HUES64 (cell line): ENCODE measurements around the gene ATF4. TPM values are rescaled to one million over a fixed set of nuclear protein-coding genes. Genes with fewer than 3 reads are reported as not detected.

ENCODE experiments used
- H3K27ac ChIP-seq: 2 replicates; pipeline ENCODE4 v1.7.0; 2013; ENCODE audit warnings: low read depth, low read length, inconsistent platforms
- H3K27me3 ChIP-seq: 2 replicates; pipeline ENCODE4 v1.6.1; 2013; ENCODE audit warnings: mild to moderate bottlenecking, low read length; ENCODE audit not compliant: insufficient read depth
- H3K36me3 ChIP-seq: 2 replicates; pipeline ENCODE4 v1.6.1; 2013; ENCODE audit warnings: mild to moderate bottlenecking, low read length; ENCODE audit not compliant: insufficient read depth
- H3K4me1 ChIP-seq: 2 replicates; pipeline ENCODE4 v1.6.1; 2013; ENCODE audit warnings: mild to moderate bottlenecking, low read length, moderate library complexity; ENCODE audit not compliant: insufficient read depth
- H3K4me3 ChIP-seq: 2 replicates; pipeline ENCODE4 v1.5.1; 2013; ENCODE audit warnings: mild to moderate bottlenecking, low read length, moderate library complexity
- H3K9ac ChIP-seq: 2 replicates; pipeline ENCODE4 v1.6.1; 2013; ENCODE audit warnings: mild to moderate bottlenecking, low read depth, low read length
- H3K9me3 ChIP-seq: 2 replicates; pipeline ENCODE4 v1.6.1; 2013; ENCODE audit warnings: low read depth, low read length; ENCODE audit not compliant: insufficient read depth
- WGBS: fragments of 150-250, 120-280 bp; methylation state at CpG from one replicate; pipeline ENCODE4 v1.1.7; 2013; ENCODE audit warnings: missing lambda C conversion rate; 5-methylcytosine and 5-hydroxymethylcytosine counted together
- polyA plus RNA-seq, 2 experiments: library from polyadenylated mRNA; stranded (reverse); fragments of 50-300 nt; gene quantifications; one replicate each; pipeline ENCODE4 v1.2.3, GENCODE V29; 2013

Gene ATF4, protein sequence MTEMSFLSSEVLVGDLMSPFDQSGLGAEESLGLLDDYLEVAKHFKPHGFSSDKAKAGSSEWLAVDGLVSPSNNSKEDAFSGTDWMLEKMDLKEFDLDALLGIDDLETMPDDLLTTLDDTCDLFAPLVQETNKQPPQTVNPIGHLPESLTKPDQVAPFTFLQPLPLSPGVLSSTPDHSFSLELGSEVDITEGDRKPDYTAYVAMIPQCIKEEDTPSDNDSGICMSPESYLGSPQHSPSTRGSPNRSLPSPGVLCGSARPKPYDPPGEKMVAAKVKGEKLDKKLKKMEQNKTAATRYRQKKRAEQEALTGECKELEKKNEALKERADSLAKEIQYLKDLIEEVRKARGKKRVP
- 352 TPM for polyA plus RNA-seq (2013, experiment 1 of 2)
- 363 TPM for polyA plus RNA-seq (2013, experiment 2 of 2)

GRCh38 chr22:39520226-39521105 is at the start of gene ATF4:
Gene ATF4, plus strand, starts transcription at chr22:39520562. Its CDS starts 884 bp downstream, at chr22:39521446.
- Histone ChIP-seq H3K36me3 (peaks cover 54% of the 10 kb centered on the region), H3K9me3 (no peaks in the 10 kb centered on the region), H3K4me3 (peak within 1 kb of the TSS; percentile 91), H3K27ac (peak within 1 kb of the TSS; percentile 97), H3K27me3 (peaks cover 17% of the 10 kb centered on the region), H3K4me1 (peaks cover 4% of the 10 kb centered on the region; the same call in 1 of the 2 replicates), H3K9ac (peak within 1 kb of the TSS; percentile 100)
- WGBS: under 1% methylated on average over 86 of the region's 86 CpGs

DNA sequence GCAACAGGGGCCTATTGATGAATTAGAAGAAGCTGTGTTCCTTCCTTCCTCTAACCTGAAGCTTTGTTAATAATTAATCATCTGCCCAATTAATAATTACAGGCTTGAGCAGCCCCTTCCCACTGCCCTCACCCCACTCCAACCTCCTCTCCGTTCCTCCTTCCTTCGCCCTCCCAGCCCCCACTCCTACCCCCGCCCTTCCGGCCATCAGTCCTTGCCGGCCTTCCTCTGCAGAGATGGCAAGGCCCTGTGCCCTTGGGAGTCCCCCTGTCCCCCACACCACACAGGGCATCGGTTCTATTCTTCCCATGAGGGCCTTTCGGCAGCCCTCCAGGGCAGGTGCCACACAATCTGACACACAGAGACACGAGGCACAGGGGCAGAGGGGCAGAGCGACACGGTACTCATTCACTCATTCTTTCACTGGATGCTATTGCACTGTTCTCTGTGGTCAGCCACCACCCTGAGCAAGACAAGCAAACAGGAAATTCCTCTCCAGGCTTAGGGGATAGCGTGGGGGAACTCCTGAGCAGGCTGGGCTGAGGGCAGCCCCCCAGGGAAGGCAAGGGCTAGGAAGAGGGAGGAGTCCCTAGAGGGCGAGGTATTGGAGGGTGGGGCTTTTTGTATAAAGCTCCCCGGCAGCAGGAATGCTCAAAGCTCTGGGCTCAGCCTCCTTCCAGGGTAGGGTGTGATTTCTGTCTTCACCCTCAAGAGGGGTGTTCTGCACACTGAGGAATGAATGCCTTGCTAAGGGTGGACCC is 48.8 kb upstream of the ATF4 start:
- H3K9me3 ChIP-seq: no peaks in the 10 kb centered on the region
- 36% methylated on average over 13 of the region's 13 CpGs for WGBS
- H3K36me3 ChIP-seq: no peaks in the 10 kb centered on the region
- H3K4me1 ChIP-seq: peaks cover 45% of the 10 kb centered on the region
- no peak overlapping the region for H3K9ac ChIP-seq
- no peak overlapping the region for H3K4me3 ChIP-seq
- H3K27ac ChIP-seq: peak overlapping the region; percentile 4; the same call in 1 of the 2 replicates
- H3K27me3 ChIP-seq: no peaks in the 10 kb centered on the region

GRCh38 chr22:39472570-39473556 is 47.5 kb upstream of the ATF4 start:
- H3K27me3 ChIP-seq: no peaks in the 10 kb centered on the region
- peaks cover 45% of the 10 kb centered on the region for H3K4me1 ChIP-seq
- no peaks in the 10 kb centered on the region for H3K9me3 ChIP-seq
- no peaks in the 10 kb centered on the region for H3K36me3 ChIP-seq
- 73% methylated on average over 19 of the region's 19 CpGs for WGBS
- H3K4me3 ChIP-seq: no peak overlapping the region
- H3K27ac ChIP-seq: no peak overlapping the region
- H3K9ac ChIP-seq: no peak overlapping the region

GRCh38 chr22:39473851-39474250 is 46.5 kb upstream of the ATF4 start:
- no peak overlapping the region for H3K27ac ChIP-seq
- no peaks in the 10 kb centered on the region for H3K9me3 ChIP-seq
- 94% methylated on average over 5 of the region's 5 CpGs for WGBS
- no peaks in the 10 kb centered on the region for H3K27me3 ChIP-seq
- no peak overlapping the region for H3K4me3 ChIP-seq
- H3K36me3 ChIP-seq: no peaks in the 10 kb centered on the region
- H3K4me1 ChIP-seq: peaks cover 45% of the 10 kb centered on the region
- no peak overlapping the region for H3K9ac ChIP-seq

GRCh38 chr22:39474351-39475111 is 45.8 kb upstream of the ATF4 start:
- Histone ChIP-seq H3K36me3 (no peaks in the 10 kb centered on the region), H3K9me3 (no peaks in the 10 kb centered on the region), H3K4me3 (no peak overlapping the region), H3K27ac (peak overlapping the region; percentile 48), H3K9ac (no peak overlapping the region), H3K27me3 (no peaks in the 10 kb centered on the region), H3K4me1 (peaks cover 45% of the 10 kb centered on the region)
- 39% methylated on average over 9 of the region's 11 CpGs for WGBS

DNA sequence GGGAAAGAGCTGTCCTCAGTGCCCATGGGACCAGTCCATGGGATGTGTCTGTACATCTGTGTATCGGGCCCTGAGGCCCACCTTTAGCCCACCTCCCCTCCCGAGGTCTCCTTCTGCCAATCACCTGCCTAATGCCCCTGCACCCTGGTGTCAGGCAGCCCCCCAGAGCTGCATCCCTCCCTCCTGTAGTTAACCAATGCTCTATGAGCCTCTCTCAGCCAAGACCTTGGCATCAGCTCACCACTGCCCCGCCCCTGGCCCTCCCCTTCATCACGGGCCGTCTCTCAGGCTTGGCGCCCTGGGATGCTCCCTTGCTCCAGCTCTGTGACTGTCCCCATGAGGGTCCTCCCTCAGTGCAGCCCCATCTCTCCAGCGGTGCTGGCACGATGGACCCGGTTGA is 45.0 kb upstream of the ATF4 start:
- Histone ChIP-seq H3K4me1 (peaks cover 41% of the 10 kb centered on the region), H3K4me3 (no peak overlapping the region), H3K9ac (no peak overlapping the region), H3K9me3 (no peaks in the 10 kb centered on the region), H3K27ac (no peak overlapping the region), H3K27me3 (no peaks in the 10 kb centered on the region), H3K36me3 (no peaks in the 10 kb centered on the region)
- 80% methylated on average over 9 of the region's 9 CpGs for WGBS

DNA sequence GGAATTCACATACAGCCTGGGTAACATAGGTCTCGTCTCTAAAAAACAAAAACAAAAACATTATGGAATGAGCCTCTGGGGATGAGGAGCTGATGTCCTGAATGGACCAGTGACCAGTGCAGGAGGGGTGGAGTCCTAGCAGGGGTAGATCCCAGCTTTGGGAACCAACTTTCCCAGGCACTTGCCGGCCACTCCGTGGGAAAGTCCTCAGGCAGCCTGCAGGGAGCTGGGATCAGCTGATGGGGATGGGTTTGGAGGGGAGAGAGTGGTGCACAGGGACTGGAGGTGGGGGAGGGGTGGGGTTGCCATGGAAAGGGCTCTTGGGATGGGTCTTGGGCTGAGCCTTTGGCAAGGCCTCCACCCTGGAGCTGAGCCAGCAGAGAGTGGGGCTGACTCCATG is 44.5 kb upstream of the ATF4 start:
- WGBS: 74% methylated on average over 3 of the region's 3 CpGs
- H3K27ac ChIP-seq: no peak overlapping the region
- no peak overlapping the region for H3K9ac ChIP-seq
- peaks cover 36% of the 10 kb centered on the region for H3K4me1 ChIP-seq
- H3K27me3 ChIP-seq: no peaks in the 10 kb centered on the region
- H3K9me3 ChIP-seq: no peaks in the 10 kb centered on the region
- H3K4me3 ChIP-seq: no peak overlapping the region
- no peaks in the 10 kb centered on the region for H3K36me3 ChIP-seq

DNA sequence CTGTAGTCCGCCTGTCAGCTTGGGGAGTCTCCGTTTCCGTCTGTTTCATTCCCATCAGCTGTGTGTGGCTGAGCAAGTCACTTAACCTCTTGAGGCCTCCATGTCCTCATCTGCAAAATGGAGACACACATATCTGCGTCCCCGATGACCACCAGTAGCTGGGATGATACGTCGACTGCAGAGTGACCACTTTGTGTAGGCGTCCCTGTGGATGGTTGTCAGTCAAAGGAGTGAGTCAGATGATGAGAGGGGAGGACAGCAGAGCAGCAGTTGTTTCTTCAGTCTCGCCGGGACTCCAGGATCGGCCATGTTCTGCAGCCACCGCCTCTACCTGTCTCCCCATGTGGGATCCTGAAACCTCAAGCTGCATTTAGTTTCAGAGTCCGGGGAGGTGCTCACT is 43.7 kb upstream of the ATF4 start:
- Histone ChIP-seq H3K27me3 (no peaks in the 10 kb centered on the region), H3K9ac (no peak overlapping the region), H3K36me3 (no peaks in the 10 kb centered on the region), H3K4me3 (no peak overlapping the region), H3K9me3 (no peaks in the 10 kb centered on the region), H3K4me1 (peaks cover 29% of the 10 kb centered on the region), H3K27ac (no peak overlapping the region)
- whole genome bisulfite sequencing: 89% methylated on average over 13 of the region's 13 CpGs

GRCh38 chr22:39477542-39477941 is 42.8 kb upstream of the ATF4 start:
- Histone ChIP-seq H3K9ac (no peak overlapping the region), H3K36me3 (no peaks in the 10 kb centered on the region), H3K27me3 (no peaks in the 10 kb centered on the region), H3K4me1 (peaks cover 21% of the 10 kb centered on the region), H3K9me3 (no peaks in the 10 kb centered on the region), H3K4me3 (no peak overlapping the region), H3K27ac (no peak overlapping the region)
- WGBS: 93% methylated on average over 9 of the region's 9 CpGs
